GM18867 (cell line): Measurements from ENCODE around the gene ZNF581.
A peak's percentile ranks its signal among the peaks of the same experiment; 100 is the strongest.

Experiments
- ATAC-seq: cut with Tn5 transposase; IDR thresholded peaks from one replicate; pipeline ENCODE4 v1.9.1; 2021; ENCODE audit warnings: mild to moderate bottlenecking, moderate library complexity; ENCODE audit not compliant: unreplicated experiment

ZNF581 gene

GRCh38 chr19:55647732-55648584 lies 4.5 kb downstream of the ZNF581 start, which contains the start of gene CCDC106:
CCDC106 (plus strand) TSS chr19:55648212; CDS start chr19:55649047, 835 bp downstream.
- peak; percentile 27 for ATAC-seq

DNA sequence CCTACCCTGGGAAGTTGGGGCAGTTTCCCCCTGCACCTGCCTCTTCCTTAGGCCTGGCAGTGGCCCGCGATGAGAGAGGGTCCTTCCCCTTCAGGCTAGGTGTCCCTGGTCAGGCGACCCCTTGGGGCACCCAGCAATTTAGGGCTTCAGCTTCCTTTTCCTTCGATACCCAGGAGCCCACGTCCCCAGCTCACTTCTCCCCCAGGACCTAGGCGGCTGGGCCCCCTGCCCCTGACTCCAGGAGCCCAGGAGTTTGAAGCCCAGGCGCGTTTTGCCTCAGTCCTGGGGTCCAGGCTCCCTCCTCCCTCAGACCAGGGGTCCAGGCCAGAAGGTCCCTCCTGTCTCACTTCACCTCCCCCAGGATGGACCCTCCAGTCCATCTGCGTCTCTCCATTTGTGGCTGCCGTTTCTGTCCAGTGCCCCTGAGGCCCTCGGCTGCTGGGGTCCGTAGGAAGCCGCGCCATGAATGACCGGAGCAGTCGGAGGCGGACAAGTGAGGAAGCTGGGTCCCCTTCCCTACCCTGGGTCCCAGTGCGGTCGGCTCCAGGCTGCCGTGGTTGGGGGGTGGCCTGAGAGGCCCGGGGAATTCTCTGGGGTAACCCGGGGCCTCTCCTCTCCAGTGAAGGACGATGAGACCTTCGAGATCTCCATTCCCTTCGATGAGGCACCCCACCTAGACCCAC lies 5.3 kb downstream of the ZNF581 start:
- no peak for ATAC-seq

- ATAC-seq, result no peak
Measured at GRCh38 chr19:55649268-55650125, 6.0 kb downstream of the ZNF581 start.

- no peak for ATAC-seq
Measured at GRCh38 chr19:55650126-55650557, 6.7 kb downstream of the ZNF581 start.

DNA sequence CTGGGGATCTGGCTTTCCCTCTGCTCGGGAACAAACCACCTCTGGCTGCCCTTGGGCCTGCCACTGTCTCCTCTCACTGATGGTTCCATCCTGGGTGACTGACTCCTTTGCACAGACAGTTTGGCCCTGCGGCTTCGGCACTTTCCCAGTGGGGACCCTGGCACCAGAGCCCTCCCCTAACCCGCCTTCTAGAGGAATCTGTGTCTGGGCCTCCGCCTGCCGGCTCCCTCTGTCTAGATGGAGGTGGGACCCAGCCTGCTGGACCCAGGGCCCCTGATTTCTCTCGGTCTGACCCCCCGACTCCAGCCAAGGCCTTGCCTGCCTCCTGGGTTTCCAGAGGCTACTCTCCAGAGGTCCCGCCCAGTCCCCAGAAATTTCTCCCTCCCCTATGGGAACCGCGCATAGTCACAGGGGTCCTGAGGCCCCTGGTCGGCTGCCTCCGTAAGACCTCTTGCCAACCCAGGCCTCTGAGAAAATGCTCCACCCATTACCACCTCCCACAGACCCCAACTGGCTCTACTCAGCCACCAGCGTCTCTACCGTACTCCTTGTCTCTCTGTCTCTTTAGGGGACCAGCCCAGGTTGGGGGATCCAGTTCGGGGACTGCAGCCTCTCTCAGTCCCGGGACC lies 7.3 kb downstream of the ZNF581 start:
- no peak for ATAC-seq

GRCh38 chr19:55651236-55651635 lies 7.8 kb downstream of the ZNF581 start:
- ATAC-seq, result no peak

DNA sequence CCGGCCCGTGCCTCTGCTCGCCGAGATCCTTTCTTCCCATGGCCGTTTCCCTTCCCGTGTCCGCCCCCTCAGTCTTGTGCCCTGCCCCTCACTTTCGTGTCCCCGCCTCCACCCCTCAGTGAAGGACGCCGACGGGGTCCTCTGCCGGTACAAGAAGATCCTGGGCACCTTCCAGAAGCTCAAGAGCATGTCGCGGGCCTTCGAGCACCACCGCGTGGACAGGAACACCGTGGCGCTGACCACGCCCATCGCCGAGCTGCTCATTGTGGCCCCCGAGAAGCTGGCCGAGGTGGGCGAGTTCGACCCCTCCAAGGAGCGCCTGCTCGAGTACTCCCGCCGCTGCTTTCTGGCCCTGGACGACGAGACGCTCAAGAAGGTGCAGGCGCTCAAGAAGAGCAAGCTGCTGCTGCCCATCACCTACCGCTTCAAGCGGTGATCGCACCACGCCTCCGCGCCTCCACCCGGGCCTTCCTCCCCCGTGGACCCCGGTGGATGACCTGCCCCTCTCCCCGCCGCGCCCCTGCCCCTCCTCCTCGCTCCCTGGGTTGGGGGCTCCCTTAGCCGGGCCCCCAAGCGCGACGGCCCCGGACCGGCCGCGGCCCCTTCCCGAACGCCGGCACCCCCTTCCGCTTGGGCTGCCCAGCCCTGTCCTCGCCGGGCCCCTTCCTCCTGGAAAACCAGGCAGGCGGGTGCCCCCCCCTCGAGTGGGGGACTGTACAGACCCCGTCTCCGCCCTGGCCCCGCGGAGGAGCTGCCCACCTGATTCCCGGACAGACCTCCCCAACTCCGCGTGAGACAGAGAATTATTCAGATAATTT lies 9.1 kb downstream of the ZNF581 start:
- no peak for ATAC-seq

DNA sequence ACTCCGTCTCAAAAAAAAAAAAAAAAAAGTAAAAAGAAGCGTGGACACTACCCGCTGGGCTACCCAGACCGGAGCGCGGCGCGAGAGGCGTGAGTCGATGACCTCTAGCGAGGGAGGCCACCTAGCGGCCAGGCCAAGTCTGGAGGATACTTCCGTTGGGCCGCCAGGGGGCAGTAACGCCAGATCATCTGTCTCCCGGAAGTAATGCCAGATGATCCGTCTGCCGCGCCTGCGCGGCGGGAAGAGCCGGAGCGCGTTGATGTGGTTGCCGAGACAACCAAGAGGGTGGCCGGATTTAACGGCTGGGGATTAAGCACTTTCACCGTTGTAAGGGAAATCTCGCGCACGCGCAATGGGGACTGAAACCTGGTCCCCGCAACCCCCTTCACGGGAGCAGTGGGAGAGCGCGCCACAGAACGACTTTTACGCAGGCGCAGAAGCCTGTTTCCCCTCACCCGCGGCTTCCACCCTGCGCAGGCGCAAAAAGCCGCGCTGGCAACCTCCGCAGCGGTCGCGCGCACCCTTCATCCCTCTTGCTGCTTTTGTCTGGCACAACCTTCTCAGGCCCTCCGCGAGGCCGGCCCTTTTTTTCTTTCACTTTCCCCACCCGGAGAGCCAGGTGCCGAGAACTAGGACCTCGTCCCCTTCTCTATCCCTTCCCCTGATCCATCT lies 10.3 kb downstream of the ZNF581 start:
- peak; percentile 40 for ATAC-seq

GRCh38 chr19:55654323-55654867 lies 10.9 kb downstream of the ZNF581 start:
- ATAC-seq, result peak; percentile 59

GRCh38 chr19:55654868-55655647 lies 11.6 kb downstream of the ZNF581 start, which contains the start of gene U2AF2:
U2AF2 (plus strand) TSS chr19:55655035; CDS start chr19:55655105, 70 bp downstream.
- ATAC-seq, result peak; percentile 34

GRCh38 chr19:55655648-55656040 lies 12.2 kb downstream of the ZNF581 start:
- no peak for ATAC-seq

GRCh38 chr19:55656552-55656951 lies 13.1 kb downstream of the ZNF581 start:
- no peak for ATAC-seq

DNA sequence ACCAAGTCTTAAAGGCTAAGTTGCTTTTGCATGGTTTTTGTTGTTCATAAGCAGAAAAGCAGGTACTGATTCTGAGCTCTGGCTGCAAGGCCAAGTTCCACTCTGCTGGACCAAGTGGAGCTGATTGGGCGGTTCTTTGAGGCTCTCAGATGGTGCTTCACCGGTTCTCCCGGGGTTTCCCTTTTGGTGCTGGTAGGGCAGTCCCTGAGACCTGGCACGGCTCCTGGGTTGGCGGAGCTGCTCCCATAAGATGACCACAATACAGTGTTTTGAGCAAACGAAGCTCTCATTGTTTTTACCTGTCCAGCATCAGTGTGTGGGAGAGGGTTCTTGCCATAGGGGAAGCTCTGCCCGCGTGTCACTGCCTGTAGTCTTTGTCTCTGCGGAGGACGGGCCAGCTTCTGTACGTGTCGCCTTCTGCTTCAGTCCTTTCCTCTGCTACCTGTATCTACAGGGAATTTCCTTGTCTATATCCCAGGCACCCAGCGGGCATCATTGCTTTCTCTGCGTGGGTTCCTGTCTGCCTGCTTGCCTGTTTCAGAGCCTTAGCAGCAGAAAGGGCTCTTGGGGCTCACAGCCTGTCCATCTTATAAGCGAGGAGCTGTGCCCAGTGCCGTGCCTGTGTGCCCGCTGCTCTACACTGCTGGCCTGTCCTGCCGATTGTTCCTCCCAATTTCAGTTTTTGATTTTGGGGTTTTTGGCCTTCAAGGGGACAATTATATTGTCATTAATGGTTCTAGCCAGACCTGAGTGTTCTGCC lies 13.7 kb downstream of the ZNF581 start:
- ATAC-seq, result no peak

- ATAC-seq, result no peak
Measured at GRCh38 chr19:55658846-55659459, 15.5 kb downstream of the ZNF581 start.

DNA sequence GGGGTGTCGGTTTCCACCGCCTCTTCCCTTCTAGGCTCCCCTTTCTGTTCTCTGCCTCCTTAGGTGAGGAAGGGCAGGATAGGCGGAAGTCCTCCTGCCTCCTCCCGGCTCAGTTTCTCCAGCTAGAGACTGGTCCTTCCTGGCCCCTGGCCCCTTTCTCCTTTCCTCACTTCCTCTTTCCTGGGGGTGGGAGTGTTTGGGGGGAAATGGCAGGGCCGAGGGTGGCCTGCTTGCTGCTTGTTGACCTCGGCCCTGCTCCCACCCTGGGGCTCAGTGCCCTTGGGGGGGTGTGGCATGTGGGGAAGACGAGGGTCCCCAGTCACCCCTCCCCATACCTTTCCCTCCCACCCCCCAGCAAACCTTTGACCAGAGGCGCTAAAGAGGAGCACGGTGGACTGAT lies 16.4 kb downstream of the ZNF581 start:
- ATAC-seq, result no peak

DNA sequence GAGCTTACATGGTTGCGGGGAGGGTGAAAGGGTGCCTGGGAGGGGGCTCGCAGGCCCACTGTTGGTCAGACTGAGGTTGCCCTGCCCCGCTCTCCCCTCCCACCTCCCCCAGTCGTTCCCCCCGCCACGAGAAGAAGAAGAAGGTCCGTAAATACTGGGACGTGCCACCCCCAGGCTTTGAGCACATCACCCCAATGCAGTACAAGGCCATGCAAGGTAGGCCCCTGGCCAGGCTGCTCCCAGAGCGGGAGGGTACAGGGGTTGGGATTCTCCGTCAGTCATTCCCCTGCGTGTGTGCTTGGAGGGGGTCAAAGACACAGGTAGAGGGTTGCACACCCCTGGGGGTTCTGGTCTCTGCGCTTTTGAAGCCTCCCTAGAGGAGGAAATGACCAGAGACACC lies 17.0 kb downstream of the ZNF581 start:
- no peak for ATAC-seq

- no peak for ATAC-seq
Measured at GRCh38 chr19:55660991-55661390, 17.5 kb downstream of the ZNF581 start.
